Fibroblast of lung (primary cell): Measurements from ENCODE around the gene KCNT1. TPM values are rescaled to one million over a fixed set of nuclear protein-coding genes. Genes with fewer than 3 reads are reported as not detected.

Experiments used
- DNase-seq, 2 donors: peaks; one replicate each; pipeline versions ENCODE4 v3.0.0 to v3.0.0-alpha.2; 2010; ENCODE audit warnings: low read depth in 2 of 2
- H2AFZ ChIP-seq: 2 replicates; pipeline ENCODE4 v1.5.1; 2012; ENCODE audit warnings: low read length, control low read depth, inconsistent platforms
- H3K27ac ChIP-seq: 2 replicates; pipeline ENCODE4 v1.5.1; 2011; ENCODE audit warnings: low read length, control low read depth; ENCODE audit not compliant: insufficient read depth
- H3K27me3 ChIP-seq: 2 replicates; pipeline ENCODE4 v1.5.1; 2011; ENCODE audit warnings: mild to moderate bottlenecking, low read length; ENCODE audit not compliant: control insufficient read depth, insufficient read depth
- H3K36me3 ChIP-seq: 2 replicates; pipeline ENCODE4 v1.5.1; 2011; ENCODE audit warnings: low read length; ENCODE audit not compliant: control insufficient read depth, insufficient read depth
- H3K4me1 ChIP-seq: 2 replicates; pipeline ENCODE4 v1.5.1; 2011; ENCODE audit warnings: low read length; ENCODE audit not compliant: control insufficient read depth, insufficient read depth; ENCODE audit errors: extremely low read depth
- H3K4me2 ChIP-seq: 2 replicates; pipeline ENCODE4 v1.5.1; 2011; ENCODE audit warnings: low read length, control low read depth; ENCODE audit not compliant: insufficient read depth; ENCODE audit errors: extremely low read depth
- H3K4me3 ChIP-seq, 4 experiments: fragments of 200-600 bp in 1 of 4; sonication (generic) in 1 of 4; replicated peaks in 1 of 4; 2 replicates each; pipeline ENCODE4 v1.5.1; 2011 to 2016; ENCODE audit warnings: low read length in 4 of 4, low read depth in 3 of 4, mild to moderate bottlenecking in 3 of 4, control low read depth in 2 of 4, inconsistent platforms in 1 of 4, mixed read lengths in 1 of 4; ENCODE audit not compliant: insufficient read depth in 1 of 4; ENCODE audit errors: control extremely low read depth in 1 of 4
- H3K79me2 ChIP-seq: 2 replicates; pipeline ENCODE4 v1.5.1; 2012; ENCODE audit warnings: mild to moderate bottlenecking, low read length, inconsistent platforms; ENCODE audit not compliant: control insufficient read depth, insufficient read depth
- H3K9ac ChIP-seq: 2 replicates; pipeline ENCODE4 v1.5.1; 2011; ENCODE audit warnings: mild to moderate bottlenecking, low read length, control low read depth; ENCODE audit not compliant: insufficient read depth
- H3K9me3 ChIP-seq: 2 replicates; pipeline ENCODE4 v1.5.1; 2012; ENCODE audit warnings: low read depth, low read length; ENCODE audit not compliant: control insufficient read depth, insufficient read depth
- H4K20me1 ChIP-seq: 2 replicates; pipeline ENCODE4 v1.5.1; 2011; ENCODE audit warnings: low read length; ENCODE audit not compliant: control insufficient read depth, insufficient read depth; ENCODE audit errors: extremely low read depth
- CTCF ChIP-seq, 2 donors: IDR thresholded peaks in 1 of 2; conservative IDR thresholded peaks in 1 of 2; 1 replicate in 1 of 2; 2 replicates in 1 of 2; pipeline ENCODE4 v1.5.1; 2011 to 2012; ENCODE audit warnings: low read length in 2 of 2, control low read depth in 1 of 2, inconsistent platforms in 1 of 2, low read depth in 1 of 2, mild to moderate bottlenecking in 1 of 2
- EZH2 ChIP-seq: IDR thresholded peaks from 2 replicates; pipeline ENCODE4 v1.5.1; 2012; ENCODE audit warnings: low read length, control low read depth, mild to moderate bottlenecking; ENCODE audit errors: missing control alignments
- polyA plus RNA-seq, 2 donors: library from polyadenylated mRNA; depleted of rRNA in 1 of 2; stranded (reverse) in 1 of 2; unstranded in 1 of 2; fragments of >200 nt; gene quantifications; 2 replicates each; pipeline ENCODE4 v1.2.1, GENCODE V29; 2011 to 2012; ENCODE audit warnings: missing spikeins in 1 of 2
- total RNA-seq: library from RNA; depleted of rRNA; stranded (reverse); fragments of >200 nt; gene quantifications from 2 replicates; pipeline ENCODE4 v1.2.1, GENCODE V29; 2014

Gene KCNT1
- total and polyA plus RNA-seq, 2 donors (not counting 1 experiment from before 2014, with no cell fraction given): not detected

GRCh38 chr9:135737840-135738521 lies 36.0 kb downstream of the KCNT1 start:
- Histone ChIP-seq H3K4me2 (no peak overlapping the region), H4K20me1 (no peaks in the 10 kb centered on the region), H3K27ac (no peak overlapping the region), H3K9me3 (no peaks in the 10 kb centered on the region), H3K4me3 (no peak overlapping the region), H3K9ac (no peak overlapping the region), H3K79me2 (no peaks in the 10 kb centered on the region), H3K36me3 (no peaks in the 10 kb centered on the region), H3K4me1 (no peaks in the 10 kb centered on the region), H3K27me3 (no peaks in the 10 kb centered on the region), H2AFZ (no peak overlapping the region)
- no peak for TF ChIP-seq EZH2
- no peak for TF ChIP-seq CTCF (conservative IDR thresholded peaks at IDR 0.05 in 1 of 2, IDR thresholded peaks at IDR 0.05 in 1 of 2; ENCODE audit: low read depth in 1 of 2, low read length in 2 of 2)
- DNase-seq: no peak

- Histone ChIP-seq H3K9me3 (no peaks in the 10 kb centered on the region), H3K9ac (no peak overlapping the region), H3K79me2 (no peaks in the 10 kb centered on the region), H3K4me3 (no peak overlapping the region), H2AFZ (no peak overlapping the region), H3K27ac (no peak overlapping the region), H3K27me3 (no peaks in the 10 kb centered on the region), H4K20me1 (no peaks in the 10 kb centered on the region), H3K4me2 (no peak overlapping the region), H3K4me1 (no peaks in the 10 kb centered on the region), H3K36me3 (no peaks in the 10 kb centered on the region)
- no peak for TF ChIP-seq EZH2
- TF ChIP-seq CTCF (conservative IDR thresholded peaks at IDR 0.05 in 1 of 2, IDR thresholded peaks at IDR 0.05 in 1 of 2; ENCODE audit: low read depth in 1 of 2, low read length in 2 of 2): no peak
- DNase-seq: no peak
Observed at GRCh38 chr9:135739271-135740220, 37.6 kb downstream of the KCNT1 start.
